HepG2 (cell line): ENCODE measurements around the gene PSMC1. TPM values are rescaled to one million over a fixed set of nuclear protein-coding genes. Genes with fewer than 3 reads are reported as not detected.
A peak's percentile ranks its signal among the peaks of the same experiment; 100 is the strongest.

Experiments used
- ATAC-seq: fragments of 200-7000 bp; cut with Tn5 transposase; 3 replicates; pipeline ENCODE4 v1.9.1; 2020; ENCODE audit warnings: mild to moderate bottlenecking, moderate library complexity
- BruUV-seq: library from RNA; stranded (reverse); fragments of 400-500 nt; replicated peaks from 2 replicates; lab custom pipeline; 2021; lab: Mats Ljungman, UMichigan
- CTCF ChIA-PET: fragments of 300-600 bp; formaldehyde crosslinking; extraction: SDS; loops from one replicate; lab custom pipeline; 2021; ENCODE audit warnings: low total read pairs, inconsistent platforms, low intra/inter-chr PET ratio; lab: Yijun Ruan, JAX
- POLR2A ChIA-PET: fragments of 350-600 bp; sonication (Branson Sonifier 250); formaldehyde crosslinking; loops from one replicate; lab custom pipeline; 2020; ENCODE audit warnings: antibody characterized with exemption, inconsistent platforms; lab: Yijun Ruan, JAX
- DNase-seq: peaks from one replicate; pipeline ENCODE4 v3.0.0-alpha.2; 2015; ENCODE audit warnings: low spot score
- FAIRE-seq: peaks from 3 replicates; lab custom pipeline; 2011; peaks lifted over from hg19 to GRCh38; lab: Jason Lieb, UNC
- H2AFZ ChIP-seq: one replicate; pipeline ENCODE4 v1.6.1; 2011; ENCODE audit warnings: low read length, inconsistent platforms
- H3K27ac ChIP-seq: fragments of 300-600 bp; 3 replicates; pipeline ENCODE4 v1.8.0; 2011; ENCODE audit warnings: mixed run types, mild to moderate bottlenecking, mixed read lengths, low read length, inconsistent platforms; ENCODE audit not compliant: insufficient read depth; ENCODE audit errors: extremely low read length
- H3K27me3 ChIP-seq, 2 experiments: fragments of 200-600 bp in 1 of 2; 2 replicates in 1 of 2; 3 replicates in 1 of 2; pipeline versions ENCODE4 v1.6.0 to v1.8.0; 2011; ENCODE audit warnings: low read length in 2 of 2, mild to moderate bottlenecking in 2 of 2, moderate library complexity in 2 of 2, inconsistent platforms in 1 of 2; ENCODE audit not compliant: insufficient read depth in 2 of 2, control insufficient read depth in 1 of 2
- H3K36me3 ChIP-seq, 2 experiments: fragments of 200-600 bp in 1 of 2; replicated peaks in 1 of 2; 2 replicates in 1 of 2; 3 replicates in 1 of 2; pipeline versions ENCODE4 v1.5.1 to v1.8.0; 2011; ENCODE audit warnings: low read length in 2 of 2, inconsistent platforms in 1 of 2; ENCODE audit not compliant: insufficient read depth in 2 of 2, control insufficient read depth in 1 of 2
- H3K4me1 ChIP-seq: 2 replicates; pipeline ENCODE4 v1.5.1; 2012; ENCODE audit warnings: low read length, inconsistent platforms; ENCODE audit not compliant: insufficient read depth
- H3K4me2 ChIP-seq: 2 replicates; pipeline ENCODE4 v1.6.0; 2011; ENCODE audit warnings: low read depth, low read length, inconsistent platforms
- H3K4me3 ChIP-seq, 3 experiments: fragments of 200-600 bp in 1 of 3; sonication (generic), shearing (Covaris generic) in 1 of 3; replicated peaks in 1 of 3; 2 replicates each; pipeline ENCODE4 v1.5.1; 2011 to 2016; ENCODE audit warnings: low read length in 3 of 3, inconsistent platforms in 2 of 3, low read depth in 2 of 3, mild to moderate bottlenecking in 2 of 3, control low read depth in 1 of 3, mixed read lengths in 1 of 3; ENCODE audit not compliant: insufficient read depth in 1 of 3
- H3K79me2 ChIP-seq: one replicate; pipeline ENCODE4 v1.6.1; 2011; ENCODE audit warnings: low read length, inconsistent platforms; ENCODE audit not compliant: insufficient read depth
- H3K9ac ChIP-seq: 2 replicates; pipeline ENCODE4 v1.6.0; 2011; ENCODE audit warnings: mild to moderate bottlenecking, low read depth, low read length, inconsistent platforms; ENCODE audit not compliant: insufficient read depth
- H3K9me3 ChIP-seq: 2 replicates; pipeline ENCODE4 v1.5.1; 2012; ENCODE audit warnings: mild to moderate bottlenecking, low read length
- H4K20me1 ChIP-seq: 2 replicates; pipeline ENCODE4 v1.6.0; 2011; ENCODE audit warnings: inconsistent platforms, mild to moderate bottlenecking, low read length, moderate library complexity; ENCODE audit not compliant: insufficient read depth
- KAT8 ChIP-seq: IDR thresholded peaks from 2 replicates; pipeline ENCODE4 v1.6.1; 2016; ENCODE audit warnings: missing genetic modification reagents, missing compliant biosample characterization
- LBX2 ChIP-seq: sonication (generic); formaldehyde crosslinking; IDR thresholded peaks from 2 replicates; pipeline ENCODE4 v1.5.0; 2020; ENCODE audit warnings: missing genetic modification reagents, mild to moderate bottlenecking, borderline replicate concordance
- MAFG ChIP-seq: sonication (generic); formaldehyde crosslinking; IDR thresholded peaks from 2 replicates; pipeline ENCODE4 v1.5.1; 2020; ENCODE audit warnings: mild to moderate bottlenecking, missing genetic modification reagents
- NBN ChIP-seq: fragments of 450-650 bp; conservative IDR thresholded peaks from 2 replicates; pipeline ENCODE4 v1.6.1; 2017
- PRMT3 ChIP-seq: sonication (generic); formaldehyde crosslinking; IDR thresholded peaks from 2 replicates; pipeline ENCODE4 v1.8.1; 2022; ENCODE audit warnings: low read depth, mild to moderate bottlenecking, moderate library complexity, missing genetic modification reagents, borderline replicate concordance
- RBM39 ChIP-seq: fragments of 200-400 bp; formaldehyde crosslinking; IDR thresholded peaks from one replicate; pipeline ENCODE4 v1.6.1; 2018; ENCODE audit warnings: antibody characterized with exemption, mild to moderate bottlenecking, low read depth, low read length; ENCODE audit not compliant: poor library complexity, severe bottlenecking
- SOX13 ChIP-seq, 3 experiments: fragments of 450-650 bp in 1 of 3; sonication (generic) in 1 of 3; formaldehyde crosslinking in 1 of 3; IDR thresholded peaks in 2 of 3; conservative IDR thresholded peaks in 1 of 3; 2 replicates each; pipeline versions ENCODE4 v1.5.0 to v1.6.1; 2016 to 2020; ENCODE audit warnings: antibody characterized with exemption in 1 of 3, mild to moderate bottlenecking in 1 of 3, missing compliant biosample characterization in 1 of 3, missing genetic modification reagents in 1 of 3, moderate library complexity in 1 of 3
- SYNCRIP ChIP-seq: fragments of 200-400 bp; formaldehyde crosslinking; IDR thresholded peaks from 2 replicates; pipeline ENCODE4 v1.6.1; 2018; ENCODE audit warnings: mild to moderate bottlenecking, low read depth, low read length; ENCODE audit not compliant: insufficient read depth
- ZBTB3 ChIP-seq: sonication (generic); formaldehyde crosslinking; IDR thresholded peaks from 2 replicates; pipeline ENCODE4 v1.4.0; 2020; ENCODE audit warnings: low read depth, mild to moderate bottlenecking, moderate library complexity, missing genetic modification reagents, borderline replicate concordance
- ZNF546 ChIP-seq: sonication (generic); formaldehyde crosslinking; conservative IDR thresholded peaks from 2 replicates; pipeline ENCODE4 v1.8.1; 2023; ENCODE audit warnings: mild to moderate bottlenecking, missing genetic modification reagents
- ZNF580 ChIP-seq: IDR thresholded peaks from 2 replicates; pipeline ENCODE4 v1.6.1; 2016; ENCODE audit warnings: low read depth, borderline replicate concordance
- ZNF672 ChIP-seq: sonication (generic); formaldehyde crosslinking; IDR thresholded peaks from 2 replicates; pipeline ENCODE4 v1.8.1; 2022; ENCODE audit warnings: missing genetic modification reagents
- WGBS: methylation state at CpG from one replicate; pipeline ENCODE4 v1.1.6; 2017; ENCODE audit warnings: low lambda C conversion rate; 5-methylcytosine and 5-hydroxymethylcytosine counted together
- in situ Hi-C: cut with HindIII; loops from 2 replicates; pipeline ENCODE4 v1.10.0; 2017; ENCODE audit warnings: low pct_unique_long_range_greater_than_20kb; ENCODE audit not compliant: extremely low pct_ligation_motif_present
- intact Hi-C: fragments of 100-400 bp; cut with micrococcal nuclease; formaldehyde crosslinking; loops from one replicate; pipeline ENCODE4 v1.10.0; 2022; ENCODE audit not compliant: unreplicated experiment
- polyA plus RNA-seq, 8 experiments: library from polyadenylated mRNA; depleted of rRNA in 3 of 8; stranded (reverse) in 7 of 8; unstranded in 1 of 8; fragments of >200 nt; fragmentation: Illumina TruSeq in 4 of 8; extraction: Trizol in 4 of 8; gene quantifications; 2 replicates each; pipeline versions ENCODE4 v1.2.1 to v1.2.3, GENCODE V29; 2011 to 2016; ENCODE audit warnings: low read depth in 4 of 8, missing spikeins in 1 of 8, mixed read lengths in 1 of 8; ENCODE audit not compliant: insufficient read depth in 1 of 8
- total RNA-seq, 5 experiments: library from RNA; depleted of rRNA; stranded (reverse); fragments of >200 nt; fragmentation: Illumina TruSeq; extraction: Trizol; gene quantifications; 2 replicates each; pipeline ENCODE4 v1.2.3, GENCODE V29; 2016; ENCODE audit warnings: low read depth in 1 of 5
- TF ChIP-seq, protein P1 (sequence below): IDR thresholded peaks from 2 replicates; pipeline ENCODE4 v1.6.1; 2018; ENCODE audit warnings: missing genetic modification reagents, mild to moderate bottlenecking, missing compliant biosample characterization
- TF ChIP-seq, protein P2 (sequence below): sonication (generic); formaldehyde crosslinking; conservative IDR thresholded peaks from 2 replicates; pipeline ENCODE4 v1.8.0; 2022; ENCODE audit warnings: low read depth, missing genetic modification reagents

Gene PSMC1
- total and polyA plus RNA-seq, 2 of the 13 experiments (the other 11 are each of a cell fraction or from before 2014, with no cell fraction given), result 48.6 to 167 TPM

- Histone ChIP-seq H3K36me3 (peaks cover 16 to 31% of the 10 kb centered on the region in 2 experiments), H3K4me1 (peaks cover 38% of the 10 kb centered on the region), H3K9me3 (no peaks in the 10 kb centered on the region), H2AFZ (no peak overlapping the region), H3K27me3 (no peaks in the 10 kb centered on the region), H3K9ac (no peak overlapping the region), H3K4me2 (no peak overlapping the region), H3K27ac (no peak overlapping the region), H3K4me3 (no peak overlapping the region), H3K79me2 (no peaks in the 10 kb centered on the region), H4K20me1 (no peaks in the 10 kb centered on the region)
- TF ChIP-seq ZNF546 (CRISPR knock-in tag) (no peak), SOX13 (IDR thresholded peaks at IDR 0.05) (no peak), SOX13 (CRISPR knock-in tag; conservative IDR thresholded peaks at IDR 0.05 in 1 of 2, IDR thresholded peaks at IDR 0.05 in 1 of 2) (peak in 1 of 2 experiments; percentile 7; a peak in 1 of 4 replicates)
- intact Hi-C loops (no loop called here), in situ Hi-C loops (loop anchor here (10.0 kb wide), 1 partner anchor 206 kb away; no protein-coding TSS in a partner anchor)
- no peak for DNase-seq
- 94% methylated on average over 7 of the region's 7 CpGs for WGBS
- POLR2A ChIA-PET, result no interaction called here
- BruUV-seq, result no TSS peak
- no peak for ATAC-seq
- no peak for FAIRE-seq
- CTCF ChIA-PET, result no interaction called here
These were observed 52.2 kb downstream of the PSMC1 start for GRCh38 chr14:90308561-90308960.

DNA sequence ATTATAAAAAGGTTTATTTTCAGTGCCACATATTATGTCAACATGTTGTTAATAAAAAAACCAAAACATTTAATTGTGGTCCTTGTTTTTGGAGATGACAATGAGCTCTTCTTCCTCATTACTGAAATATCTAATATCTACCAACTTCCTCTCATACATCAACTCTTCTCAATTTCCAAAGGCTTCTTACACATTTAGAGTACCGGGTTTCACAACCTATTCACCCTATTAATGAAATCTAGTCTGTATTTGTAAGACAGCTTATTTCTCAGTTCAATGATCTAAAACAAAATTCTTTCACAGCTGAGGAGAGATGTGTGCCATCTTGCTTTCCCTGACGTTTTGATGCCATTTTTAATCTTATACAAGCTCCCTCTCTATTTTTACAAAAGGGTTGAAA is 60.9 kb downstream of the PSMC1 start:
- FAIRE-seq, result no peak
- Histone ChIP-seq H3K27me3 (no peaks in the 10 kb centered on the region), H3K27ac (no peak overlapping the region), H3K4me3 (no peak overlapping the region), H3K4me2 (no peak overlapping the region), H3K9me3 (no peaks in the 10 kb centered on the region), H3K36me3 (peaks cover 1 to 34% of the 10 kb centered on the region in 2 experiments), H3K9ac (no peak overlapping the region), H3K4me1 (no peaks in the 10 kb centered on the region), H4K20me1 (no peaks in the 10 kb centered on the region; the same call in 1 of the 2 replicates), H2AFZ (no peak overlapping the region), H3K79me2 (peaks cover 10% of the 10 kb centered on the region)
- intact Hi-C loops, result no loop called here
- WGBS, result 97% methylated on average over 2 of the region's 2 CpGs
- CTCF ChIA-PET, result no interaction called here
- ATAC-seq, result no peak
- BruUV-seq, result no TSS peak
- no peak for DNase-seq
- in situ Hi-C loops, result no loop called here
- POLR2A ChIA-PET, result interaction anchor here (1.3 kb wide), 1 partner anchor 65 kb away, joined by 3 read pairs; no protein-coding TSS in a partner anchor
- no peak for TF ChIP-seq PRMT3
- TF ChIP-seq SYNCRIP, result no peak
- no peak for TF ChIP-seq ZNF672 (CRISPR knock-in tag)
- no peak for TF ChIP-seq NBN
- TF ChIP-seq ZNF580 (CRISPR knock-in tag), result no peak
- TF ChIP-seq KAT8, result no peak
- TF ChIP-seq ZBTB3 (CRISPR knock-in tag), result no peak
- TF ChIP-seq MAFG (CRISPR knock-in tag), result no peak
- TF ChIP-seq, protein P1, sequence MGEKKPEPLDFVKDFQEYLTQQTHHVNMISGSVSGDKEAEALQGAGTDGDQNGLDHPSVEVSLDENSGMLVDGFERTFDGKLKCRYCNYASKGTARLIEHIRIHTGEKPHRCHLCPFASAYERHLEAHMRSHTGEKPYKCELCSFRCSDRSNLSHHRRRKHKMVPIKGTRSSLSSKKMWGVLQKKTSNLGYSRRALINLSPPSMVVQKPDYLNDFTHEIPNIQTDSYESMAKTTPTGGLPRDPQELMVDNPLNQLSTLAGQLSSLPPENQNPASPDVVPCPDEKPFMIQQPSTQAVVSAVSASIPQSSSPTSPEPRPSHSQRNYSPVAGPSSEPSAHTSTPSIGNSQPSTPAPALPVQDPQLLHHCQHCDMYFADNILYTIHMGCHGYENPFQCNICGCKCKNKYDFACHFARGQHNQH (CRISPR knock-in tag), result no peak
- TF ChIP-seq, protein P2, sequence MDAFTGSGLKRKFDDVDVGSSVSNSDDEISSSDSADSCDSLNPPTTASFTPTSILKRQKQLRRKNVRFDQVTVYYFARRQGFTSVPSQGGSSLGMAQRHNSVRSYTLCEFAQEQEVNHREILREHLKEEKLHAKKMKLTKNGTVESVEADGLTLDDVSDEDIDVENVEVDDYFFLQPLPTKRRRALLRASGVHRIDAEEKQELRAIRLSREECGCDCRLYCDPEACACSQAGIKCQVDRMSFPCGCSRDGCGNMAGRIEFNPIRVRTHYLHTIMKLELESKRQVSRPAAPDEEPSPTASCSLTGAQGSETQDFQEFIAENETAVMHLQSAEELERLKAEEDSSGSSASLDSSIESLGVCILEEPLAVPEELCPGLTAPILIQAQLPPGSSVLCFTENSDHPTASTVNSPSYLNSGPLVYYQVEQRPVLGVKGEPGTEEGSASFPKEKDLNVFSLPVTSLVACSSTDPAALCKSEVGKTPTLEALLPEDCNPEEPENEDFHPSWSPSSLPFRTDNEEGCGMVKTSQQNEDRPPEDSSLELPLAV (CRISPR knock-in tag), result no peak
- no peak for TF ChIP-seq RBM39
- TF ChIP-seq LBX2 (CRISPR knock-in tag), result no peak
